Neural crest cell (in vitro differentiated cells): ENCODE data around the gene ESR1. TPM values are rescaled to one million over a fixed set of nuclear protein-coding genes. Genes with fewer than 3 reads are reported as not detected.

Source experiments
- DNase-seq: peaks from one replicate; pipeline ENCODE4 v3.0.0; 2021; ENCODE audit warnings: low read depth, mixed read lengths, low spot score
- H3K27ac Mint-ChIP-seq: one replicate; pipeline ENCODE4 v1.8.0; 2021; ENCODE audit warnings: mild to moderate bottlenecking, mixed read lengths; ENCODE audit not compliant: unreplicated experiment
- H3K27me3 Mint-ChIP-seq: 2 replicates; pipeline ENCODE4 v1.8.0; 2021; ENCODE audit warnings: low read depth, mild to moderate bottlenecking, mixed read lengths
- H3K36me3 Mint-ChIP-seq: 2 replicates; pipeline ENCODE4 v1.8.0; 2021; ENCODE audit warnings: low read depth, mild to moderate bottlenecking, mixed read lengths
- H3K4me1 Mint-ChIP-seq: 2 replicates; pipeline ENCODE4 v1.8.0; 2021; ENCODE audit warnings: mixed read lengths
- H3K4me3 Mint-ChIP-seq: one replicate; pipeline ENCODE4 v1.8.0; 2021; ENCODE audit warnings: mild to moderate bottlenecking, mixed read lengths
- H3K9me3 Mint-ChIP-seq: 2 replicates; pipeline ENCODE4 v1.8.0; 2021; ENCODE audit warnings: mixed read lengths
- total RNA-seq: library from RNA; stranded (reverse); gene quantifications from 2 replicates; pipeline ENCODE4 v1.2.1, GENCODE V29; 2021
- TF ChIP-seq, protein P1 (sequence below): fragments of 200-600 bp; sonication (generic); conservative IDR thresholded peaks from 2 replicates; pipeline ENCODE4 v1.5.0; 2021; ENCODE audit warnings: antibody characterized with exemption, mild to moderate bottlenecking

The ESR1 gene
- total RNA-seq, 1 donor from 2014 or later, result not detected

- Mint-ChIP-seq H3K27ac (no peak overlapping the region), H3K4me1 (no peaks in the 10 kb centered on the region), H3K27me3 (peaks cover 42% of the 10 kb centered on the region), H3K4me3 (no peak overlapping the region), H3K9me3 (peaks cover 11% of the 10 kb centered on the region), H3K36me3 (no peaks in the 10 kb centered on the region)
- TF ChIP-seq, protein P1, sequence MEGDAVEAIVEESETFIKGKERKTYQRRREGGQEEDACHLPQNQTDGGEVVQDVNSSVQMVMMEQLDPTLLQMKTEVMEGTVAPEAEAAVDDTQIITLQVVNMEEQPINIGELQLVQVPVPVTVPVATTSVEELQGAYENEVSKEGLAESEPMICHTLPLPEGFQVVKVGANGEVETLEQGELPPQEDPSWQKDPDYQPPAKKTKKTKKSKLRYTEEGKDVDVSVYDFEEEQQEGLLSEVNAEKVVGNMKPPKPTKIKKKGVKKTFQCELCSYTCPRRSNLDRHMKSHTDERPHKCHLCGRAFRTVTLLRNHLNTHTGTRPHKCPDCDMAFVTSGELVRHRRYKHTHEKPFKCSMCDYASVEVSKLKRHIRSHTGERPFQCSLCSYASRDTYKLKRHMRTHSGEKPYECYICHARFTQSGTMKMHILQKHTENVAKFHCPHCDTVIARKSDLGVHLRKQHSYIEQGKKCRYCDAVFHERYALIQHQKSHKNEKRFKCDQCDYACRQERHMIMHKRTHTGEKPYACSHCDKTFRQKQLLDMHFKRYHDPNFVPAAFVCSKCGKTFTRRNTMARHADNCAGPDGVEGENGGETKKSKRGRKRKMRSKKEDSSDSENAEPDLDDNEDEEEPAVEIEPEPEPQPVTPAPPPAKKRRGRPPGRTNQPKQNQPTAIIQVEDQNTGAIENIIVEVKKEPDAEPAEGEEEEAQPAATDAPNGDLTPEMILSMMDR, result no peak
- DNase-seq, result no peak
Measured at GRCh38 chr6:151783692-151784091, 23.8 kb upstream of the ESR1 start.

DNA sequence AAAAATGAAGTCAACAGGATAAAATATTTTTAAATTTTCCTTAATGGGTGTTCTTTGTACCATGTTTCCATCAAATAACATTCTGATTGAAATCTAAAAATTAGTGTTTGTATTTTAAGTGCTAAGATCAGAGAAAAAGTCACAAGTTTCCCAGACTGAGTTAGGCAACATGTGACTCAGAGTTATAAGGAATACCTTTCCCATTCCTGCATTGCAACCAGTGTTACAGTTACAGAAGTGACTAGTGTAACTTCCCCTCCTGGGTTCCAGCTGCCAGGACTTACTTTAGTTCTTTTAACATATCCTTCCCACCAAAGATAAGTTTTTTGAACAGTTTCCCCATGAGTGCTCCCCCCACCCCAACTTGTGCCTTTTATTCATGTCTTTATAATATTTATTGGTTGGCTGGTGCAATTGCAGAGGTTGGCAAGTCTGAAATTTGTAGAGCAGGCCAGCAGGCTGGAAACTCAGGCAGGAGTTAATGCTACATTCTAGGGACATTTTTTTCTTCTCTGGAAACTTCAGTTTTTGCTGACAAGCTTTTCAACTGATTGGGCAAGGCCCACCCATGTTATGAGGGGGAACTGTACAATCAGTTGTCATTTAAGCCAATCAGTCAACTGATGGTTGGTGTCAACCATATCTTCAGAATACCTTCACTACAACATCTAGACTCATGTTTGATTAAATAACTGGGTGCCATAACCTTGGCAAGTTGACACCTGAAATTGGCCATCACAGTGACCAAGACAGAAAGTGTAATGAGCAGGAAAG is 22.9 kb upstream of the ESR1 start:
- peaks cover 38% of the 10 kb centered on the region for H3K27me3 Mint-ChIP-seq
- no peak for DNase-seq
- no peak overlapping the region for H3K27ac Mint-ChIP-seq
- H3K4me1 Mint-ChIP-seq, result no peaks in the 10 kb centered on the region
- H3K36me3 Mint-ChIP-seq, result no peaks in the 10 kb centered on the region
- TF ChIP-seq, protein P1, result no peak
- H3K9me3 Mint-ChIP-seq, result peaks cover 11% of the 10 kb centered on the region
- no peak overlapping the region for H3K4me3 Mint-ChIP-seq

DNA sequence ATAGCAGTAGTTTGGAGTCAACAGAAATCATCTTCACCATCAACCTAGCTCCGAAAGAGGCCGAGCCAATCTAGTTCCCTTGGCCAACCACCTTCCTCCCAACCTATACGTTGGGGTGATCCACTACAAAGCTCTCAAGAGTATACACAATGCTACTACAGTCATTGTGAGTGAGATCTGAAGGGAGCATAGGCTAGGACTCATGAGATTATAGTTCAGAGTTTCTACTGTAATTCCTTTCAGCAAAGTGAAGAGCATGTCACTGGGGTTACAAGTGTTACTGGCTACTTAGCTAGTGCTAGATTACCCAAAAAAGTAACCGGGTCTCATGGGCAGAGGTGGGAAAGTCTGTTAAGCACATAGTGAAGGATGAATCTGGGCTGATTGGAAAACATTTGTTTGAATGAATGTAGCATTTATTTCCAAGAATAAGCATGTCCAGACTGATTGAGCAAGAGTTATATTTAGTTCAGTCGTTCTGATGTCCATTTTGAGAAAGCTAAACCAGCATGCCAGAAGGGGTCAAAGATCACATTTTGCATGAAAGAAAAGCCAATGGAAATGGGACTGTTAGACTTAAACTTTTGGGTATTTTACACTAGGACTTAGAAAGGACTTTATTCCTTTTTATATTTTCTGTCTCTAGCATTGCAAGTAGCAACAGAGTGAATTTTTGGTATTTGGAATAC is 10.5 kb upstream of the ESR1 start:
- DNase-seq, result no peak
- H3K4me1 Mint-ChIP-seq, result no peaks in the 10 kb centered on the region
- TF ChIP-seq, protein P1, result no peak
- no peaks in the 10 kb centered on the region for H3K36me3 Mint-ChIP-seq
- H3K4me3 Mint-ChIP-seq, result no peak overlapping the region
- H3K9me3 Mint-ChIP-seq, result no peaks in the 10 kb centered on the region
- H3K27me3 Mint-ChIP-seq, result peaks cover 40% of the 10 kb centered on the region
- no peak overlapping the region for H3K27ac Mint-ChIP-seq

- Mint-ChIP-seq H3K4me3 (no peak overlapping the region), H3K36me3 (no peaks in the 10 kb centered on the region), H3K27me3 (peaks cover 94% of the 10 kb centered on the region), H3K27ac (no peak overlapping the region), H3K9me3 (no peaks in the 10 kb centered on the region), H3K4me1 (peaks cover 10% of the 10 kb centered on the region)
- TF ChIP-seq, protein P1, result no peak
- no peak for DNase-seq
Measured at GRCh38 chr6:151803743-151804142, 3.7 kb upstream of the ESR1 start.

DNA sequence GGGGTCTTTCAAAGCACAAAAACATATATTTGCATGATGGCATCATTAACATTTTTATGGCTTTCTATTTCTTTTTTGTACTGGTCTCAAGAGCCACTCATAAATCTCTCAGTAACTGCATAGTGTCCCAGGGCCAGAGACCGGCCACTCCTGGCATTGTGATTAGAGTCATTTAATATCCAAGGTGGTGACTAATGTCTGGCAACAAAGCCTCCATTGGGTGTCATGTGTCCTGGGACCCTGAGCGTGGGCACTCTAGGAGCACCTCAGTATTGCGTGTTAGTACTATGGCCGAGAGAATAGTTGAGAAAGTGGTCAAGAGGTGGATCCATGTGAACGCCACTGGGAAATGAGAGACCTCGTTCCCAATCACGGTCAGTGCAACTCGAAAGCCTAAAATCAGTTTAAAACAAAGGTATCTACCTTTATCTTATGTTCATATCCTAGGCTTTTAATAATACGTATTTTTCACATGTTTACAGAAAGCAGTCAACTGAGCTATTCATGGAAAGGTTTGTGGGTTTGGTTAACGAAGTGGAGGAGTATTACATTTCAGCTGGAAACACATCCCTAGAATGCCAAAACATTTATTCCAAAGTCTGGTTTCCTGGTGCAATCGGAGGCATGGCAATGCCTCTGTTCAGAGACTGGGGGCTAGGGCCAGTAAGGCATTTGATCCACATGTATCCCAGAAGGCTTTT is 2.7 kb upstream of the ESR1 start:
- Mint-ChIP-seq H3K4me3 (no peak overlapping the region), H3K36me3 (no peaks in the 10 kb centered on the region), H3K4me1 (peaks cover 12% of the 10 kb centered on the region), H3K9me3 (no peaks in the 10 kb centered on the region), H3K27ac (no peak overlapping the region), H3K27me3 (peaks cover 94% of the 10 kb centered on the region)
- no peak for DNase-seq
- TF ChIP-seq, protein P1, result no peak
